HTR-8/SVneo (cell line): Measurements from ENCODE around the gene OSTF1.

Experiments
- DNase-seq: peaks from one replicate; pipeline ENCODE4 v3.0.0; 2011; ENCODE audit warnings: low spot score, mixed read lengths; ENCODE audit not compliant: insufficient read length
- FAIRE-seq: peaks from 2 replicates; lab custom pipeline; 2011; peaks lifted over from hg19 to GRCh38; lab: Jason Lieb, UNC

The OSTF1 gene

GRCh38 chr9:75111019-75111622 is 22.8 kb downstream of the OSTF1 start:
- FAIRE-seq (no peak), DNase-seq (no peak)

GRCh38 chr9:75112789-75113188 is 24.5 kb downstream of the OSTF1 start:
- DNase-seq (no peak), FAIRE-seq (no peak)

- DNase-seq (no peak), FAIRE-seq (no peak)
These were observed 28.0 kb downstream of the OSTF1 start for GRCh38 chr9:75116306-75116705.

- DNase-seq (no peak), FAIRE-seq (no peak)
These were observed 29.2 kb downstream of the OSTF1 start for GRCh38 chr9:75117564-75117963.

GRCh38 chr9:75120686-75121085 is 32.4 kb downstream of the OSTF1 start:
- FAIRE-seq (peak; percentile 38), DNase-seq (no peak)

GRCh38 chr9:75121914-75122558 is 33.7 kb downstream of the OSTF1 start:
- FAIRE-seq, result no peak
- DNase-seq, result no peak

GRCh38 chr9:75123696-75124095 is 35.4 kb downstream of the OSTF1 start:
- FAIRE-seq (no peak), DNase-seq (no peak)

- FAIRE-seq (no peak), DNase-seq (no peak)
These were observed 40.2 kb downstream of the OSTF1 start for GRCh38 chr9:75128535-75128934.

- FAIRE-seq, result no peak
These were observed 41.9 kb downstream of the OSTF1 start for GRCh38 chr9:75130172-75130571.

GRCh38 chr9:75130621-75131230 is 42.4 kb downstream of the OSTF1 start:
- no peak for DNase-seq
- FAIRE-seq, result no peak

More at GRCh38 chr9:75130172-75130571, 41.9 kb downstream of the OSTF1 start:
- DNase-seq, result no peak

- FAIRE-seq, result no peak
- no peak for DNase-seq
These were observed 43.4 kb downstream of the OSTF1 start for GRCh38 chr9:75131700-75132099.

- no peak for FAIRE-seq
These were observed 43.9 kb downstream of the OSTF1 start for GRCh38 chr9:75132244-75132643.

GRCh38 chr9:75133396-75133795 is 45.1 kb downstream of the OSTF1 start:
- FAIRE-seq (no peak), DNase-seq (no peak)

More at GRCh38 chr9:75132244-75132643, 43.9 kb downstream of the OSTF1 start:
- no peak for DNase-seq

- DNase-seq (no peak), FAIRE-seq (no peak)
These were observed 46.2 kb downstream of the OSTF1 start for GRCh38 chr9:75134495-75134894.

- FAIRE-seq (no peak), DNase-seq (no peak)
These were observed 50.1 kb downstream of the OSTF1 start for GRCh38 chr9:75138260-75139040.

GRCh38 chr9:75139201-75139600 is 50.9 kb downstream of the OSTF1 start:
- FAIRE-seq, result no peak
- no peak for DNase-seq

- DNase-seq, result no peak
These were observed 51.9 kb downstream of the OSTF1 start for GRCh38 chr9:75140261-75140660.

GRCh38 chr9:75142202-75142601 is 53.9 kb downstream of the OSTF1 start:
- DNase-seq (no peak), FAIRE-seq (no peak)

More at GRCh38 chr9:75140261-75140660, 51.9 kb downstream of the OSTF1 start:
- FAIRE-seq, result no peak

GRCh38 chr9:75146229-75146628 is 57.9 kb downstream of the OSTF1 start:
- FAIRE-seq (peak; percentile 26), DNase-seq (no peak)

- FAIRE-seq (no peak), DNase-seq (no peak)
These were observed 59.3 kb downstream of the OSTF1 start for GRCh38 chr9:75147638-75148037.

- FAIRE-seq (no peak), DNase-seq (peak; percentile 34)
These were observed 60.2 kb downstream of the OSTF1 start for GRCh38 chr9:75148561-75148960.
